Measurements from ENCODE around the gene KCNJ9. TPM values are rescaled to one million over a fixed set of nuclear protein-coding genes. Genes with fewer than 3 reads are reported as not detected.

KCNJ9 gene
- total RNA-seq, 2 donors from 2014 or later = not detected

- TF ChIP-seq POLR2A (IDR thresholded peaks at IDR 0.05) (no peak), CTCF (IDR thresholded peaks at IDR 0.05) (no peak)
- no peak overlapping the region for H3K27ac ChIP-seq
- H3K27me3 ChIP-seq = no peaks in the 10 kb centered on the region
- DNase-seq (no peak), ATAC-seq (no peak)
- H3K4me3 ChIP-seq = no peak overlapping the region
- no peaks in the 10 kb centered on the region for H3K4me1 ChIP-seq
- no peaks in the 10 kb centered on the region for H3K36me3 ChIP-seq (replicated peaks in 1 of 2; ENCODE audit: insufficient read depth in 1 of 2, low read depth in 2 of 2)
- no peaks in the 10 kb centered on the region for H3K9me3 ChIP-seq
- intact Hi-C loops (cut with DNase I) = no loop called here
- WGBS, 2 donors = 66 to 79% methylated on average over 3 of the region's 3 CpGs
These were observed 17.2 kb upstream of the KCNJ9 start for GRCh38 chr1:160064164-160064563.

DNA sequence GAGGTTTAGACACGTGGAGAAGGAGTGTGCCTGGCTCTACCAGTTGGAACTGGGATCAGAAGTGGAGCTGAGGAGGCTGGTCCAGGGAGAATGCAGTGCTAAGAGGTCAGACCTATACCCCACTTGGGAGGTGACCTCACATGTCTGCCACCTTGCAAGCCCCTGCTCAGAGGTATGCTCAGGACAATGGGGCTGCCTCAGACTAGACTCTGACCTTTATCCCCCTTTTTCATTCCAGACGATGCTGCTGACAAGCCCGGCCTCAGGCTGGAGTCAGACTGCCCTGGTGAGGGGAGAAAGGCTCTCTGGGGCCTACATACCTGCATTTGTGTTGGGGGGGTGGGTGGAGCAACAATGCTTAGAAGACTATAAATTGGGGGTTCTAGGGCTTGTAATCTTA is 16.6 kb upstream of the KCNJ9 start:
- no peak for DNase-seq
- no peak overlapping the region for H3K27ac ChIP-seq
- TF ChIP-seq CTCF (IDR thresholded peaks at IDR 0.05) (no peak), POLR2A (IDR thresholded peaks at IDR 0.05) (no peak)

DNA sequence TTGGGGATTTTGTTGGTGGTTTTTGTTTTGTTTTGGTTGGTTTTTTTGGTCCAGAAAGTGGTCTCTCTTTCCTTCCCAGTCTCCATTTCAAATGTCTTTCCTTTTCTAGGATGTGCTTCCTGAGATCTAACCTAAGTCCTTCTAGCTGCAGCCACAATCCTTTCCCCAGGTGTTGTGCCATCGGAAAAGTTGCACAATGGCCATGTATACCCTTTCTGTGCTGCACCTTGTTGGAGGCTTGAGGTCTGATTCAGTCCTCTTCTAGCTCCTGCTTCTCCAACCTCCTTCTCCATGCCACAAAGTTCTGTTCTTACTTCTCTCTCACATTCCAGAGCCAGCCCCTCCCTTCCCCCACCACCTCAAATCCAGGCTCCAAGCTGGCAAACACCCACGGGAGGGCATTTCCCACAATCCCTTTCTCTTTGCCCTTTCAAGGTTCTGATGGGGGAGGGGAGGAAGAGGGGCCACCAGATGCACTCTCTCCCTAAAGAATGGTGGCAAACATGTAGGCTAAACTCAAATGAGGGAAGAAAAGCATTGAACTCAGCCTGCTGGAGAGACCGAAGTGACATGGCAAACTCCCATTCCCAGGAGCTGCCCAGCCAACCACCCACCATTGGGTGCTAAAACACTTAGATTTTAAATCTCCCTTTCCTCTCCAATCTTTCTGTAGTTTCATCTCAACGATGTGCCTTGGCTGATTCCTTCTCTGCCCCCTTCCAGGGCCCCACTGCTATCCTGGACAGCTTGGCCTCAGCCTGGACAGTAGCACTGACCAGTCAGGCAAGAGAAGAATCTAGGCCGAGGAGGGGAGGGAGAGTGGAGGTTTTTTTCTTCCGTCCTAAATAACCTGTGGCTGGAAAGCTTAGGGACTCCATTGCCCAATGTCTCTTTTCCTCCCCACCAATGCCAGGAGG is 14.3 kb upstream of the KCNJ9 start:
- WGBS, 2 donors = 62 to 65% methylated on average over 6 of the region's 6 CpGs
- Histone ChIP-seq H3K4me1 (peaks cover 10% of the 10 kb centered on the region), H3K4me3 (no peak overlapping the region), H3K27ac (no peak overlapping the region), H3K9me3 (no peaks in the 10 kb centered on the region), H3K27me3 (no peaks in the 10 kb centered on the region), H3K36me3 (replicated peaks in 1 of 2; ENCODE audit: insufficient read depth in 1 of 2, low read depth in 2 of 2) (no peaks in the 10 kb centered on the region)
- DNase-seq (no peak), ATAC-seq (no peak)
- intact Hi-C loops (cut with DNase I) = no loop called here
- no peak for TF ChIP-seq CTCF (IDR thresholded peaks at IDR 0.05)
- no peak for TF ChIP-seq POLR2A (IDR thresholded peaks at IDR 0.05)

More for the DNA sequence above, 16.6 kb upstream of the KCNJ9 start:
- Histone ChIP-seq H3K4me3 (no peak overlapping the region), H3K27me3 (no peaks in the 10 kb centered on the region), H3K9me3 (no peaks in the 10 kb centered on the region), H3K36me3 (replicated peaks in 1 of 2; ENCODE audit: insufficient read depth in 1 of 2, low read depth in 2 of 2) (no peaks in the 10 kb centered on the region), H3K4me1 (peaks cover under 1% of the 10 kb centered on the region)
- intact Hi-C loops (cut with DNase I) = no loop called here
- ATAC-seq = no peak
- WGBS, 2 donors = 60 to 64% methylated on average over 3 of the region's 3 CpGs

GRCh38 chr1:160068225-160068624 is 13.1 kb upstream of the KCNJ9 start:
- Histone ChIP-seq H3K27ac (no peak overlapping the region), H3K4me1 (peaks cover 10% of the 10 kb centered on the region), H3K36me3 (replicated peaks in 1 of 2; ENCODE audit: insufficient read depth in 1 of 2, low read depth in 2 of 2) (no peaks in the 10 kb centered on the region), H3K27me3 (no peaks in the 10 kb centered on the region), H3K4me3 (no peak overlapping the region), H3K9me3 (no peaks in the 10 kb centered on the region)
- DNase-seq = no peak
- no peak for ATAC-seq
- intact Hi-C loops (cut with DNase I) = no loop called here
- 70 to 92% methylated on average over 4 to 5 of the region's 5 CpGs for WGBS, 2 donors
- TF ChIP-seq POLR2A (IDR thresholded peaks at IDR 0.05) (no peak), CTCF (IDR thresholded peaks at IDR 0.05) (no peak)
